NCI-H2196 treated with DMSO at 0.1 percent for 48 hours (cell line): ENCODE data around the gene TMEM79.

Experiments used
- DNase-seq: peaks from one replicate; lab custom pipeline; 2025; ENCODE audit not compliant: unreplicated experiment; lab: John Stamatoyannopoulos, UW

The TMEM79 gene

GRCh38 chr1:156284112-156284511 lies at the start of gene TMEM79:
Gene TMEM79, plus strand, starts transcription at chr1:156284325. Its CDS starts 902 bp downstream, at chr1:156285227.
- DNase-seq, result no peak

GRCh38 chr1:156236164-156236563 lies 48.0 kb upstream of the TMEM79 start:
- DNase-seq, result no peak

GRCh38 chr1:156238248-156238647 lies 45.9 kb upstream of the TMEM79 start:
- no peak for DNase-seq

- DNase-seq, result no peak
These were observed 42.8 kb upstream of the TMEM79 start for GRCh38 chr1:156241311-156241811.

- DNase-seq, result no peak
These were observed 42.2 kb upstream of the TMEM79 start, which contains the start of gene BGLAP for GRCh38 chr1:156241926-156242325. Gene BGLAP, plus strand, starts transcription at chr1:156242184. Its CDS starts 48 bp downstream, at chr1:156242232.

GRCh38 chr1:156242738-156243137 lies 41.4 kb upstream of the TMEM79 start:
- no peak for DNase-seq

GRCh38 chr1:156244126-156244525 lies 40.0 kb upstream of the TMEM79 start:
- no peak for DNase-seq

- no peak for DNase-seq
These were observed 39.4 kb upstream of the TMEM79 start for GRCh38 chr1:156244712-156245111.

GRCh38 chr1:156245451-156246232 lies 38.5 kb upstream of the TMEM79 start:
- DNase-seq, result no peak

- no peak for DNase-seq
These were observed 37.8 kb upstream of the TMEM79 start for GRCh38 chr1:156246241-156246780.

- no peak for DNase-seq
These were observed 37.2 kb upstream of the TMEM79 start for GRCh38 chr1:156246781-156247459.

GRCh38 chr1:156247460-156248322 lies 36.4 kb upstream of the TMEM79 start, which contains the start of gene PAQR6:
Gene PAQR6, minus strand, starts transcription at chr1:156248056. Its CDS starts 1,325 bp downstream, at chr1:156246731.
- no peak for DNase-seq

GRCh38 chr1:156248323-156248683 lies 35.8 kb upstream of the TMEM79 start:
- no peak for DNase-seq

GRCh38 chr1:156249593-156249992 lies 34.5 kb upstream of the TMEM79 start:
- DNase-seq, result no peak

GRCh38 chr1:156251527-156251926 lies 32.6 kb upstream of the TMEM79 start:
- peak; percentile 31 for DNase-seq

GRCh38 chr1:156253634-156254033 lies 30.5 kb upstream of the TMEM79 start:
- no peak for DNase-seq

GRCh38 chr1:156257711-156258110 lies 26.4 kb upstream of the TMEM79 start:
- no peak for DNase-seq

GRCh38 chr1:156258859-156259258 lies 25.3 kb upstream of the TMEM79 start:
- DNase-seq, result no peak

GRCh38 chr1:156259805-156260204 lies 24.3 kb upstream of the TMEM79 start:
- DNase-seq, result no peak

GRCh38 chr1:156260896-156261295 lies 23.2 kb upstream of the TMEM79 start:
- no peak for DNase-seq
